Hepatocyte (in vitro differentiated cells): Measurements from ENCODE around the gene RMND1.

Source experiments
- EZH2 ChIP-seq: fragments of 200-600 bp; sonication (generic); IDR thresholded peaks from 2 replicates; pipeline ENCODE4 v1.6.1; 2016; ENCODE audit warnings: antibody characterized with exemption, mild to moderate bottlenecking, borderline replicate concordance
- TF ChIP-seq, protein P1 (sequence below): fragments of 200-600 bp; sonication (generic); IDR thresholded peaks from 2 replicates; pipeline ENCODE4 v1.5.1; 2016; ENCODE audit warnings: antibody characterized with exemption, mild to moderate bottlenecking; ENCODE audit not compliant: poor library complexity

GRCh38 chr6:151451417-151451949 lies 443 bp downstream of the RMND1 start:
- TF ChIP-seq, protein P1, sequence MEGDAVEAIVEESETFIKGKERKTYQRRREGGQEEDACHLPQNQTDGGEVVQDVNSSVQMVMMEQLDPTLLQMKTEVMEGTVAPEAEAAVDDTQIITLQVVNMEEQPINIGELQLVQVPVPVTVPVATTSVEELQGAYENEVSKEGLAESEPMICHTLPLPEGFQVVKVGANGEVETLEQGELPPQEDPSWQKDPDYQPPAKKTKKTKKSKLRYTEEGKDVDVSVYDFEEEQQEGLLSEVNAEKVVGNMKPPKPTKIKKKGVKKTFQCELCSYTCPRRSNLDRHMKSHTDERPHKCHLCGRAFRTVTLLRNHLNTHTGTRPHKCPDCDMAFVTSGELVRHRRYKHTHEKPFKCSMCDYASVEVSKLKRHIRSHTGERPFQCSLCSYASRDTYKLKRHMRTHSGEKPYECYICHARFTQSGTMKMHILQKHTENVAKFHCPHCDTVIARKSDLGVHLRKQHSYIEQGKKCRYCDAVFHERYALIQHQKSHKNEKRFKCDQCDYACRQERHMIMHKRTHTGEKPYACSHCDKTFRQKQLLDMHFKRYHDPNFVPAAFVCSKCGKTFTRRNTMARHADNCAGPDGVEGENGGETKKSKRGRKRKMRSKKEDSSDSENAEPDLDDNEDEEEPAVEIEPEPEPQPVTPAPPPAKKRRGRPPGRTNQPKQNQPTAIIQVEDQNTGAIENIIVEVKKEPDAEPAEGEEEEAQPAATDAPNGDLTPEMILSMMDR, result no peak
- no peak for TF ChIP-seq EZH2
